Measurements from ENCODE around the gene DCC. TPM values are rescaled to one million over a fixed set of nuclear protein-coding genes. Genes with fewer than 3 reads are reported as not detected.

The DCC gene
- polyA plus RNA-seq, 2 of the 4 experiments (the other 2 are of a cell fraction): 0.12 TPM; not detected in 1

DNA sequence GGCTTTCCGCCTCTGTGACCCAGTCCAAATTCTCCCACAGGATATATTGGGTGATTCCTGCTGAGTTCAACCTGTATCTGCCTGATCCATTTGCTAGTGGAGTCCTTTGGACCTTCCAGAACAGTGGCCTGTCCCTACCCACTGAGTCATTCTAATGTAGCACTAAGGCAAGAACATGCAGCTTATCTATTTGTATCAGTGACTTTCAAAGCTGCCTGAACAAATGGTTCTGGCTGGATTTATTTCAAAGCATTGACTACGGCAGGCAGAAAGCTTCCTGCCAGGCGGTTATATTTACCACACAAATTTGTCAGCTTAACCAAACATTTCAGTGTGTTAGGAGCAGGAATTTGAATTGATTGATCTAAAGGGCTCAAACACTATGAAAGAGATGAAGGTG is 613.4 kb downstream of the DCC start:
- Histone ChIP-seq H3K9me3 (no peaks in the 10 kb centered on the region), H3K27ac (no peak overlapping the region), H3K4me2 (no peak overlapping the region), H3K4me1 (no peaks in the 10 kb centered on the region), H3K4me3 (no peak overlapping the region)
- ChIA-PET CTCF (no interaction called here), POLR2A (no interaction called here)
- WGBS (ENCODE audit: missing lambda C conversion rate): 0% methylated on average over 3 of the region's 3 CpGs
- TF ChIP-seq HOXA7 (CRISPR knock-in tag; IDR thresholded peaks at IDR 0.05): no peak
- TF ChIP-seq CHD2 (IDR thresholded peaks at IDR 0.05; ENCODE audit: low read length, partially characterized antibody): no peak
- TF ChIP-seq MYC (IDR thresholded peaks at IDR 0.05; ENCODE audit: borderline replicate concordance, low read length): no peak
- TF ChIP-seq RFX5 (IDR thresholded peaks at IDR 0.05): no peak
- FAIRE-seq (no peak), ATAC-seq (no peak), DNase-seq (ENCODE audit: low read depth in 1 of 2, low spot score in 1 of 2) (no peak)

GRCh38 chr18:52963481-52963880 is 623.5 kb downstream of the DCC start:
- FAIRE-seq: no peak
- ChIA-PET POLR2A (no interaction called here), CTCF (interaction anchor here (0.8 kb wide), 1 partner anchor 19 kb away, joined by 4 read pairs; no protein-coding TSS in a partner anchor)
- 5% methylated on average over 2 of the region's 2 CpGs for WGBS (ENCODE audit: missing lambda C conversion rate)
- H3K27ac ChIP-seq: no peak overlapping the region
- TF ChIP-seq RNF2 (IDR thresholded peaks at IDR 0.05; ENCODE audit: borderline replicate concordance, low read depth): no peak
- no peak overlapping the region for H3K4me3 ChIP-seq
- no peak for DNase-seq (ENCODE audit: low read depth in 1 of 2, low spot score in 1 of 2)
- H3K4me2 ChIP-seq: no peak overlapping the region
- H3K9me3 ChIP-seq: no peaks in the 10 kb centered on the region
- ATAC-seq: no peak
- H3K4me1 ChIP-seq: no peaks in the 10 kb centered on the region

- TF ChIP-seq ATOH8 (CRISPR knock-in tag; IDR thresholded peaks at IDR 0.05; ENCODE audit: low read depth) (no peak), RCOR1 (IDR thresholded peaks at IDR 0.05; ENCODE audit: low read depth, low read length) (no peak), NPAS2 (CRISPR knock-in tag; IDR thresholded peaks at IDR 0.05; ENCODE audit: borderline replicate concordance) (no peak), CHD4 (IDR thresholded peaks at IDR 0.05; ENCODE audit: borderline replicate concordance) (no peak), BHLHE40 (IDR thresholded peaks at IDR 0.05; ENCODE audit: low read depth, low read length) (no peak), KDM5A (IDR thresholded peaks at IDR 0.05) (no peak), RFX5 (IDR thresholded peaks at IDR 0.05) (no peak), FOSB (CRISPR knock-in tag; IDR thresholded peaks at IDR 0.05) (no peak), EHF (CRISPR knock-in tag; IDR thresholded peaks at IDR 0.05) (no peak), CTCF (IDR thresholded peaks at IDR 0.05) (no peak), RNF2 (IDR thresholded peaks at IDR 0.05; ENCODE audit: borderline replicate concordance, low read depth) (no peak), GATA3 (IDR thresholded peaks at IDR 0.05; ENCODE audit: borderline replicate concordance) (no peak), JUNB (IDR thresholded peaks at IDR 0.05) (no peak), NFE2L2 (conservative IDR thresholded peaks at IDR 0.05; ENCODE audit: low read length) (no peak), JUN (IDR thresholded peaks at IDR 0.05) (no peak), ZSCAN20 (CRISPR knock-in tag; IDR thresholded peaks at IDR 0.05) (no peak)
- TF ChIP-seq, protein P1, sequence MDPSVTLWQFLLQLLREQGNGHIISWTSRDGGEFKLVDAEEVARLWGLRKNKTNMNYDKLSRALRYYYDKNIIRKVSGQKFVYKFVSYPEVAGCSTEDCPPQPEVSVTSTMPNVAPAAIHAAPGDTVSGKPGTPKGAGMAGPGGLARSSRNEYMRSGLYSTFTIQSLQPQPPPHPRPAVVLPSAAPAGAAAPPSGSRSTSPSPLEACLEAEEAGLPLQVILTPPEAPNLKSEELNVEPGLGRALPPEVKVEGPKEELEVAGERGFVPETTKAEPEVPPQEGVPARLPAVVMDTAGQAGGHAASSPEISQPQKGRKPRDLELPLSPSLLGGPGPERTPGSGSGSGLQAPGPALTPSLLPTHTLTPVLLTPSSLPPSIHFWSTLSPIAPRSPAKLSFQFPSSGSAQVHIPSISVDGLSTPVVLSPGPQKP (IDR thresholded peaks at IDR 0.05; ENCODE audit: low read depth, low read length): no peak
- TF ChIP-seq, protein P2, sequence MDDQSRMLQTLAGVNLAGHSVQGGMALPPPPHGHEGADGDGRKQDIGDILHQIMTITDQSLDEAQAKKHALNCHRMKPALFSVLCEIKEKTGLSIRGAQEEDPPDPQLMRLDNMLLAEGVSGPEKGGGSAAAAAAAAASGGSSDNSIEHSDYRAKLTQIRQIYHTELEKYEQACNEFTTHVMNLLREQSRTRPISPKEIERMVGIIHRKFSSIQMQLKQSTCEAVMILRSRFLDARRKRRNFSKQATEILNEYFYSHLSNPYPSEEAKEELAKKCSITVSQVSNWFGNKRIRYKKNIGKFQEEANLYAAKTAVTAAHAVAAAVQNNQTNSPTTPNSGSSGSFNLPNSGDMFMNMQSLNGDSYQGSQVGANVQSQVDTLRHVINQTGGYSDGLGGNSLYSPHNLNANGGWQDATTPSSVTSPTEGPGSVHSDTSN (IDR thresholded peaks at IDR 0.05): no peak
- H3K4me3 ChIP-seq: no peak overlapping the region
- POLR2A ChIA-PET: no interaction called here
- CTCF ChIA-PET: no interaction called here
- no peak for DNase-seq (ENCODE audit: low read depth in 1 of 2, low spot score in 1 of 2)
- FAIRE-seq: no peak
- no peak overlapping the region for H3K27ac ChIP-seq
- no peak overlapping the region for H3K4me2 ChIP-seq
- no peaks in the 10 kb centered on the region for H3K4me1 ChIP-seq
- WGBS (ENCODE audit: missing lambda C conversion rate): 4% methylated on average over 2 of the region's 2 CpGs
- ATAC-seq: no peak
- no peaks in the 10 kb centered on the region for H3K9me3 ChIP-seq
These were observed 630.7 kb downstream of the DCC start for GRCh38 chr18:52970686-52971085.

All from A549 (cell line).